Measurements from ENCODE around the gene ARHGAP33.

GRCh38 chr19:35792888-35793287, 17.5 kb downstream of the ARHGAP33 start:
- TF ChIP-seq POLR2AphosphoS5 (IDR thresholded peaks at IDR 0.05; ENCODE audit: low read depth): no peak
- no peak for TF ChIP-seq CTCF (conservative IDR thresholded peaks at IDR 0.05; ENCODE audit: low read depth in 2 of 2)
- TF ChIP-seq ETS1 (IDR thresholded peaks at IDR 0.05): no peak
- TF ChIP-seq REST (IDR thresholded peaks at IDR 0.05; ENCODE audit: unreplicated experiment): no peak
- no peak for TF ChIP-seq EZH2 (IDR thresholded peaks at IDR 0.05; ENCODE audit: low read depth, unreplicated experiment)
- TF ChIP-seq CREB1 (CRISPR knock-in tag; IDR thresholded peaks at IDR 0.05; ENCODE audit: low read depth): no peak
- TF ChIP-seq STAT1 (IDR thresholded peaks at IDR 0.05; ENCODE audit: unreplicated experiment): no peak
- TF ChIP-seq EZH2phosphoT487 (IDR thresholded peaks at IDR 0.05; ENCODE audit: unreplicated experiment): no peak
- TF ChIP-seq ZNF331 (CRISPR knock-in tag; IDR thresholded peaks at IDR 0.05; ENCODE audit: low read depth): no peak
- no peak for TF ChIP-seq JUNB (IDR thresholded peaks at IDR 0.05; ENCODE audit: unreplicated experiment)

Data from GM23338 (cell line).